Activated CD8-positive, alpha-beta memory T cell treated with anti-CD3 and anti-CD28 coated beads, Interleukin-2, amount 50 U/mL, for 1 hour (primary cell): ENCODE data around the gene HBE1.

Experiments used
- DNase-seq: peaks from one replicate; pipeline ENCODE4 v3.0.0-alpha.2; 2020; ENCODE audit errors: extremely low read depth

HBE1 gene

DNA sequence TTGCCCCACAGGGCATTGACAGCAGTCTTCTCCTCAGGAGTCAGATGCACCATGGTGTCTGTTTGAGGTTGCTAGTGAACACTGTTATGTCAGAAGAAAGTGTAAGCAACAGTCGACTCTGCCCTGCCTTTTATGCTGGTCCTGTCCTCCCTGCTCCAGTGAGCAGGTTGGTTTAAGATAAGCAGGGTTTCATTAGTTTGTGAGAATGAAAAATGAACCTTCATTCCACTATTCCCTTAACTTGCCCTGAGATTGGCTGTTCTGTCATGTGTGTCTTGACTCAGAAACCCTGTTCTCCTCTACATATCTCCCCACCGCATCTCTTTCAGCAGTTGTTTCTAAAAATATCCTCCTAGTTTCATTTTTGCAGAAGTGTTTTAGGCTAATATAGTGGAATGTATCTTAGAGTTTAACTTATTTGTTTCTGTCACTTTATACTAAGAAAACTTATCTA is 35.3 kb downstream of the HBE1 start, which contains the start of gene HBD:
Gene HBD, minus strand, starts transcription at position 103 of the 454 bp plus-strand sequence. Its CDS starts 50 bp downstream, at position 53.
- no peak for DNase-seq

DNA sequence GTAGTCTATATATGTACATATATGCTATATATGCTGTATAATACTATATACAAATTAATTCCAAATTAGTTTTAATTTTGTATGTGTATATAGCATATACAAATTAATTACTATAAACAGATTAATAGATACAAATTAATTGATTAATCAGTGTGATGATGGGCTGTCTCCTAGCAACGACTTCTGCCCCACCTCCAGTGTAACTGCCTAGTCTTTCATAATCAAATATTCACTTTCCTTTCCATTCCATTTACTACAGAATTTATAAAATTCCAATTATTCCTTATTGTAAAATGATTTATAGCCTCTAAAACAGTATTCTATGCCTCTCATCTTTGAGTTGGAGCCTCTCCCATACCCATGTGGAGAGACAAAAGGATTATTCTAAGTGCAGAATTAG is 36.4 kb downstream of the HBE1 start:
- DNase-seq = no peak

DNA sequence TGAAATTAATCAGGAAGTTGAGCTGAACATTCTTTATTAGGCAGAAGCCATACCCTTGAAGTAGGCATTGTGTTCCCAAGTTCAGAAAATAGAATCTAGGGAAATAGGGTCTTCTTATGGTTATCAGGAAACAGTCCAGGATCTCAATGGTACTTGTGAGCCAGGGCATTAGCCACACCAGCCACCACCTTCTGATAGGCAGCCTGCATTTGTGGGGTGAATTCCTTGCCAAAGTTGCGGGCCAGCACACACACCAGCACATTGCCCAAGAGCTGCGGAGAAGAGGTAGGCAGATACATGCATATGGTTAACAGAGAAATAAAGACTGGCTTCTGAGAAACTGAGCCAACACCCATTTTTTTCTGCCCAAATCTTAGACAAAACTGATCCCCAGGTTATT is 36.9 kb downstream of the HBE1 start:
- DNase-seq = no peak

DNA sequence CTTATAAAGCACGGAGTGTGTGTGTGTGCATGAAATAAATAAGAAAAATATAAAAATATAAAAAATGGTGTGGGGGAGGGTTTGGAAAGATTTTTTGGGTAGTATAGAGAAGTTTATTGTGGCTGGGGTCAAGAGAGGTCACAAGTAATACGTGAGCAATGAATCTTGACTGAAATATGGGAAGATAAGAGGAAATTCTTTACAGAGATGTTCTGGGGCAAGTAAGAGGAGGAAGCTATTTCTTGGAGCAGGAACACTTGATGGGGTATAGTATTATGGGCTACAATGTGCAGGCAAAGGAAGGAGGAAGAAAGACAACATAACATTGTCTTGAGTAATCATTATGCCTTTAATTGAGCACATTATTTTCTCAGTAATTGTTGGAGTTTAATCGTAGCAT is 37.6 kb downstream of the HBE1 start:
- no peak for DNase-seq

DNA sequence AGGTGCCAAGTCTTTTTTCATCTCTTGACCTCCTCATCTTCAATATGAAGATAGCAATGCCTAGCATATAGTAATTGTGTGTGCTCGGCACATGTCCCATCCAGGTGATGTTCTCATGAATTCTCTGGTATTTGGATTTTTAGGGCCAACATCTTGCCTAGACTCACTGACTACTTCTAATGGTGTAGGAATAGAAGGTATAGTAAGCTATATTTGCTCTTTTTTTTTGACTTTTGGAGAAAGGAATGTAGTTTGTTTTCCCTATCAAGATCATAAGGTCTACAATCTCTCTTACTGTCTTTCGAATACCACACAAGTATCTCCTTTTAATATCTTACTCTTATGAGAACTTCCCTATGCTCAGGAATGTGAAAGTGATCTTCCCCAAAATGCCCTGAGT is 38.6 kb downstream of the HBE1 start:
- DNase-seq = no peak

DNA sequence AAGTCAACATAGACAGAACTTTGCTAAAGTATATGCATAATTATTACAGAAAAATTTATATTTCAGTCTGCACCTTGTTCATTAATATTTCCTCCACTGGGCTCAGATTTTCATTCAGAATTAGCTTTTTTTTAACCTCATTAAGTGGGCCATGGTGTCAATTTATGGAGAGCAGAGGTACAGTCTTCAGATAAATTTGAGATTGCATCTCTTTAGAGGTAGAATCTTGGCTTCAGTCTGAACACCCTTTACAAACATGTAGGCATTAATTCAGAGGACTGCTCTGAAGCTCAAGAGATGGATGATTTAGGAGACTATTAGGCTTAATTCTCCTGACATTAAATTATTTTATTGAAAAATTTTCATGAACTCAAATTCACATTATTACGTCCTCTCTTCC is 39.5 kb downstream of the HBE1 start:
- no peak for DNase-seq

DNA sequence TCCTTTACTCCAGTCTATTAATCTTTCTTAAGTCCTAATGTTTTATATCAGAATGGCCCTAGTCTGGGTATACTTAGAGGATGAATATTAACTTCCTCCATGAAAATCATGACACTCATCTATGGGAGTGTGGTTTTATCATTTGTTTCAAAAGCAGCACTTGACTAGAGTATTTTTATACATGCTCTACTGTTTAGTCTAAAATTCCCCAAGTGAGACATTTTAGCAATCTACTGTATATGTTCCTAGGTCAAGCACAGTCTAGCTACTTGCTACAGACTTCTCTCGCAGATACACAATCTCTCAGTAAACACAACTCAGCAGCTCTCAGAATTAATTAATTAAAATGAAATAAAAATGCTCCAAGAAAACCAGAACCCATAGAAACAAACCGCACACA is 39.9 kb downstream of the HBE1 start:
- DNase-seq = no peak

DNA sequence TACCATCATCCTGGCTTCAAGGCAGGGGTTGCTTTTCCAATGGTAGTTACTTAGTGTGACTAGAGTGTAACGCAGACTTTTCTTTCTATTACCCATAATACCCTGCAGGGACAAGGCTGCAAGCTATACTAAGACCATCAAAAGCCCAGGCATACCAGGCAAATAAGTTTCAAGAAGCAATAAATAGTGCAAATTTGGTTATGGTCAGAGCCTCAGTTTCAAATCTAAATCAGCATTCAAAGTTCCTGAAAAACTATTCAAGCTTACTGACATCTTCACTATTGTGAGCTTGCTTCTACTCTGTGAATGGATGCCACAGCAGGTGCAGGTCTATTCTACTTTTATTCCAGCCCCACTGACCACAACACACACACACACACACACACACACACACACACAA is 40.4 kb downstream of the HBE1 start:
- DNase-seq = no peak

DNA sequence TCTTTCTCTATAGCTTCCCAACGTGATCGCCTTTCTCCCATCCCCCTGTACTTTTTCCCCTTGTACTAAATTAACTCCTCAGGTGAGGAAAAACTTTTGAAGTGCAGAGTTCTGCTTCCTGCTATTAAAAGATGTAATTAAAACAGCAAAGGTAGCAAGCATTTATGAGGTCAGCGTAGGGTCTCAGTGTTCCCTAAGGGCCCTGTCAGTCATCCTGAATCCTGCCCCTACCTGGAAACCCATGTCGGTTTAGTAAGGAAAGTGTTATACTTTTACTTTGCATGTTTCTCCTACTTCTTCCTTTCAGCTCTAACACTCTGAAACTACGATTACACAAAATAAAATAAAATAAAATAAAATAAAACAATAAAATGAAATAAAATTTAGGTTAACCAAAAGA is 41.6 kb downstream of the HBE1 start:
- no peak for DNase-seq

DNA sequence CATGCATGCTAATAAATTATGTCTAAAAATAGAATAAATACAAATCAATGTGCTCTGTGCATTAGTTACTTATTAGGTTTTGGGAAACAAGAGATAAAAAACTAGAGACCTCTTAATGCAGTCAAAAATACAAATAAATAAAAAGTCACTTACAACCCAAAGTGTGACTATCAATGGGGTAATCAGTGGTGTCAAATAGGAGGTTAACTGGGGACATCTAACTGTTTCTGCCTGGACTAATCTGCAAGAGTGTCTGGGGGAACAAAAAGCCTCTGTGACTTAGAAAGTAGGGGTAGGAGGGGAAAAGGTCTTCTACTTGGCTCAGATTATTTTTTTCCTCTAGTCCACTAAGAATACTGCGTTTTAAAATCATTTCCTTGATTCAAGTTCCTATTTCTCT is 42.1 kb downstream of the HBE1 start:
- no peak for DNase-seq

DNA sequence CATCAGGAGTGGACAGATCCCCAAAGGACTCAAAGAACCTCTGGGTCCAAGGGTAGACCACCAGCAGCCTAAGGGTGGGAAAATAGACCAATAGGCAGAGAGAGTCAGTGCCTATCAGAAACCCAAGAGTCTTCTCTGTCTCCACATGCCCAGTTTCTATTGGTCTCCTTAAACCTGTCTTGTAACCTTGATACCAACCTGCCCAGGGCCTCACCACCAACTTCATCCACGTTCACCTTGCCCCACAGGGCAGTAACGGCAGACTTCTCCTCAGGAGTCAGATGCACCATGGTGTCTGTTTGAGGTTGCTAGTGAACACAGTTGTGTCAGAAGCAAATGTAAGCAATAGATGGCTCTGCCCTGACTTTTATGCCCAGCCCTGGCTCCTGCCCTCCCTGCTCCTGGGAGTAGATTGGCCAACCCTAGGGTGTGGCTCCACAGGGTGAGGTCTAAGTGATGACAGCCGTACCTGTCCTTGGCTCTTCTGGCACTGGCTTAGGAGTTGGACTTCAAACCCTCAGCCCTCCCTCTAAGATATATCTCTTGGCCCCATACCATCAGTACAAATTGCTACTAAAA is 42.9 kb downstream of the HBE1 start, which contains the start of gene HBB:
Gene HBB, minus strand, starts transcription at position 340 of the 579 bp plus-strand sequence. Its CDS starts 50 bp downstream, at position 290.
- DNase-seq = no peak

DNA sequence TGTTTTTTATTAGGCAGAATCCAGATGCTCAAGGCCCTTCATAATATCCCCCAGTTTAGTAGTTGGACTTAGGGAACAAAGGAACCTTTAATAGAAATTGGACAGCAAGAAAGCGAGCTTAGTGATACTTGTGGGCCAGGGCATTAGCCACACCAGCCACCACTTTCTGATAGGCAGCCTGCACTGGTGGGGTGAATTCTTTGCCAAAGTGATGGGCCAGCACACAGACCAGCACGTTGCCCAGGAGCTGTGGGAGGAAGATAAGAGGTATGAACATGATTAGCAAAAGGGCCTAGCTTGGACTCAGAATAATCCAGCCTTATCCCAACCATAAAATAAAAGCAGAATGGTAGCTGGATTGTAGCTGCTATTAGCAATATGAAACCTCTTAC is 44.3 kb downstream of the HBE1 start:
- no peak for DNase-seq

DNA sequence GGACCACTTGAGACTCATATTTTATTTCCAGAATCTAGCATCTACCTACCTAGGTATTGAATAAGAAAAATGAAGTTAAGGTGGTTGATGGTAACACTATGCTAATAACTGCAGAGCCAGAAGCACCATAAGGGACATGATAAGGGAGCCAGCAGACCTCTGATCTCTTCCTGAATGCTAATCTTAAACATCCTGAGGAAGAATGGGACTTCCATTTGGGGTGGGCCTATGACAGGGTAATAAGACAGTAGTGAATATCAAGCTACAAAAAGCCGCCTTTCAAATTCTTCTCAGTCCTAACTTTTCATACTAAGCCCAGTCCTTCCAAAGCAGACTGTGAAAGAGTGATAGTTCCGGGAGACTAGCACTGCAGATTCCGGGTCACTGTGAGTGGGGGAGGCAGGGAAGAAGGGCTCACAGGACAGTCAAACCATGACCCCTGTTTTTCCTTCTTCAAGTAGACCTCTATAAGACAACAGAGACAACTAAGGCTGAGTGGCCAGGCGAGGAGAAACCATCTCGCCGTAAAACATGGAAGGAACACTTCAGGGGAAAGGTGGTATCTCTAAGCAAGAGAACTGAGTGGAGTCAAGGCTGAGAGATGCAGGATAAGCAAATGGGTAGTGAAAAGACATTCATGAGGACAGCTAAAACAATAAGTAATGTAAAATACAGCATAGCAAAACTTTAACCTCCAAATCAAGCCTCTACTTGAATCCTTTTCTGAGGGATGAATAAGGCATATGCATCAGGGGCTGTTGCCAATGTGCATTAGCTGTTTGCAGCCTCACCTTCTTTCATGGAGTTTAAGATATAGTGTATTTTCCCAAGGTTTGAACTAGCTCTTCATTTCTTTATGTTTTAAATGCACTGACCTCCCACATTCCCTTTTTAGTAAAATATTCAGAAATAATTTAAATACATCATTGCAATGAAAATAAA is 44.9 kb downstream of the HBE1 start:
- no peak for DNase-seq

DNA sequence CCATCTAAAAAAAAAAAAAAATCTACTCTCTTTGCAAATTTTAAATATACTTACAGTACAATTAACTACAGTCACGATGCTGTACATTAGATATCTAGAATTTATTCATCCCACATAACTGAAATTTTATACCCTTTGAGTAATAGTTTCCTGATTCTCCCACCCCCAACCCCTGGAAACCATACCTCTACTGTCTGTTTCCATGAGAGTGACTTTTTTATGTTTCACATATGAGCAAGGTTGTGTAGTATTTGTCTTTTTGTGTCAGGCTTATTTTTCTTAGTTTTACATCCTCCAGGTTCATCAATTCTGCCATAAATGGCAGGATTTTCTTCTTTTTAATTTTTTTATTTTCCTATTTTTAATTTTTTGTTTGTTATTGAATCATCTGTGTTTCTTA is 46.1 kb downstream of the HBE1 start:
- DNase-seq = no peak

DNA sequence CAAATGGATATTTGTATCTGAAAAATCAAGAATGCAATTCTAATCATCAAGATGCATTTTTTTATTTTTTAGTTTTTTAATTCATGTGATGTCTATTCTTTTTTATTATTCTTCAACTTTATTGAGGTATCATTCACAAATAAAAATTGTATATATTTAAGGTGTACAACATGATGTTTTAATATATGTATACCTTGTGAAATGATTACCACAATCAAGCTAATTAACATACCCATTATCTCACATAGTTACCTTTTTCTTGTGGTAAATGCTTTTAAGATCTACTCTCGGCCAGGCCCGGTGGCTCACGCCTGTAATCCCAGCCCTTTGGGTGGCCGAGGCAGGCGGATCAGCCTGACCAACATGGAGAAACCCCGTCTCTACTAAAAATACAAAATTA is 46.6 kb downstream of the HBE1 start:
- DNase-seq = no peak
